ENCODE results near the gene ZNF256.

- TF ChIP-seq POLR2AphosphoS5 (IDR thresholded peaks at IDR 0.05; ENCODE audit: low read depth, low read length) = 0 out of 2 replicates have a peak, but pooled peaks have one; percentile 63
- 0 out of 2 replicates have a peak, but pooled peaks have one; percentile 24 for TF ChIP-seq TAF1 (IDR thresholded peaks at IDR 0.05; ENCODE audit: low read depth, low read length)
- TF ChIP-seq POLR2A (IDR thresholded peaks at IDR 0.05; ENCODE audit: low read depth, low read length) = no peak; the same call in 1 of the 2 replicates
- no peak for TF ChIP-seq PAX5 (IDR thresholded peaks at IDR 0.05; ENCODE audit: insufficient read depth, low read length, severe bottlenecking)
- TF ChIP-seq SPI1 (IDR thresholded peaks at IDR 0.05; ENCODE audit: low read depth, low read length) = no peak
- no peak for TF ChIP-seq POU2F2 (IDR thresholded peaks at IDR 0.05; ENCODE audit: low read depth, low read length)
These were observed at the start of gene ZNF256 for GRCh38 chr19:57947419-57948134.

All from GM12891 (cell line).